Fibroblast of lung (primary cell): Measurements from ENCODE around the gene MAT2B. TPM values are rescaled to one million over a fixed set of nuclear protein-coding genes. Genes with fewer than 3 reads are reported as not detected.

Experiments used
- DNase-seq, 2 donors: peaks; one replicate each; pipeline versions ENCODE4 v3.0.0 to v3.0.0-alpha.2; 2010; ENCODE audit warnings: low read depth in 2 of 2
- H2AFZ ChIP-seq: 2 replicates; pipeline ENCODE4 v1.5.1; 2012; ENCODE audit warnings: low read length, control low read depth, inconsistent platforms
- H3K27ac ChIP-seq: 2 replicates; pipeline ENCODE4 v1.5.1; 2011; ENCODE audit warnings: low read length, control low read depth; ENCODE audit not compliant: insufficient read depth
- H3K27me3 ChIP-seq: 2 replicates; pipeline ENCODE4 v1.5.1; 2011; ENCODE audit warnings: mild to moderate bottlenecking, low read length; ENCODE audit not compliant: control insufficient read depth, insufficient read depth
- H3K36me3 ChIP-seq: 2 replicates; pipeline ENCODE4 v1.5.1; 2011; ENCODE audit warnings: low read length; ENCODE audit not compliant: control insufficient read depth, insufficient read depth
- H3K4me1 ChIP-seq: 2 replicates; pipeline ENCODE4 v1.5.1; 2011; ENCODE audit warnings: low read length; ENCODE audit not compliant: control insufficient read depth, insufficient read depth; ENCODE audit errors: extremely low read depth
- H3K4me2 ChIP-seq: 2 replicates; pipeline ENCODE4 v1.5.1; 2011; ENCODE audit warnings: low read length, control low read depth; ENCODE audit not compliant: insufficient read depth; ENCODE audit errors: extremely low read depth
- H3K4me3 ChIP-seq, 4 experiments: fragments of 200-600 bp in 1 of 4; sonication (generic) in 1 of 4; replicated peaks in 1 of 4; 2 replicates each; pipeline ENCODE4 v1.5.1; 2011 to 2016; ENCODE audit warnings: low read length in 4 of 4, low read depth in 3 of 4, mild to moderate bottlenecking in 3 of 4, control low read depth in 2 of 4, inconsistent platforms in 1 of 4, mixed read lengths in 1 of 4; ENCODE audit not compliant: insufficient read depth in 1 of 4; ENCODE audit errors: control extremely low read depth in 1 of 4
- H3K79me2 ChIP-seq: 2 replicates; pipeline ENCODE4 v1.5.1; 2012; ENCODE audit warnings: mild to moderate bottlenecking, low read length, inconsistent platforms; ENCODE audit not compliant: control insufficient read depth, insufficient read depth
- H3K9ac ChIP-seq: 2 replicates; pipeline ENCODE4 v1.5.1; 2011; ENCODE audit warnings: mild to moderate bottlenecking, low read length, control low read depth; ENCODE audit not compliant: insufficient read depth
- H3K9me3 ChIP-seq: 2 replicates; pipeline ENCODE4 v1.5.1; 2012; ENCODE audit warnings: low read depth, low read length; ENCODE audit not compliant: control insufficient read depth, insufficient read depth
- H4K20me1 ChIP-seq: 2 replicates; pipeline ENCODE4 v1.5.1; 2011; ENCODE audit warnings: low read length; ENCODE audit not compliant: control insufficient read depth, insufficient read depth; ENCODE audit errors: extremely low read depth
- EZH2 ChIP-seq: IDR thresholded peaks from 2 replicates; pipeline ENCODE4 v1.5.1; 2012; ENCODE audit warnings: low read length, control low read depth, mild to moderate bottlenecking; ENCODE audit errors: missing control alignments
- polyA plus RNA-seq, 2 donors: library from polyadenylated mRNA; depleted of rRNA in 1 of 2; stranded (reverse) in 1 of 2; unstranded in 1 of 2; fragments of >200 nt; gene quantifications; 2 replicates each; pipeline ENCODE4 v1.2.1, GENCODE V29; 2011 to 2012; ENCODE audit warnings: missing spikeins in 1 of 2
- total RNA-seq: library from RNA; depleted of rRNA; stranded (reverse); fragments of >200 nt; gene quantifications from 2 replicates; pipeline ENCODE4 v1.2.1, GENCODE V29; 2014
- TF ChIP-seq, protein P1 (sequence below), 2 donors: IDR thresholded peaks in 1 of 2; conservative IDR thresholded peaks in 1 of 2; 1 replicate in 1 of 2; 2 replicates in 1 of 2; pipeline ENCODE4 v1.5.1; 2011 to 2012; ENCODE audit warnings: low read length in 2 of 2, control low read depth in 1 of 2, inconsistent platforms in 1 of 2, low read depth in 1 of 2, mild to moderate bottlenecking in 1 of 2

Gene MAT2B
- total and polyA plus RNA-seq, 2 donors (not counting 1 experiment from before 2014, with no cell fraction given): 93.6 to 136 TPM

DNA sequence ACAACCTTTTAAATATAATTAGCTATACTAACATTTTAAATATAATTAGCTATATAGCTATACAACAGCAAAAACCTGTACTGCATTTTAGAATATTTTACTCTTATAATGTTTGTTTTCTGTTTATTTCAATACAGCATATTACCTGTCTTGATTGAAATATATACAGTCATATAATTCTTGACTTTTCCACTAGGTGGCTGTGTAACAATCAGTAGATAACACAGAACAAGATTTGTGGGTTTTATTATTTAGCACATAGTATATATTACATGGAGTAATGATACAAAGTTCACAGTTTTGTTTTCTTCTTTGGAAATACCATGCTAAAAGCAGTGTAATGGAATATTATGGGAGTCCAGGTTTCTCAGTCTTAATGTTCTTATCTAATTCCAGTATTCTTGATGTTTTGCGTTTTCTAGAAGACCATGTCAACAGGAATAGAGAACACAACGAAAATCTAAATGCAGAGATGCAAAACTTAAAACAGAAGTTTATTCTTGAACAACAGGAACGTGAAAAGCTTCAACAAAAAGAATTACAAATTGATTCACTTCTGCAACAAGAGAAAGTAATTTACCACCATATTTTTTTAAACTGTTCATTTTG, 31.7 kb upstream of the MAT2B start:
- no peaks in the 10 kb centered on the region for H3K27me3 ChIP-seq
- H3K27ac ChIP-seq: no peak overlapping the region
- peak; percentile 20 to 60 for DNase-seq
- H3K79me2 ChIP-seq: no peaks in the 10 kb centered on the region
- H3K9ac ChIP-seq: no peak overlapping the region
- H3K9me3 ChIP-seq: no peaks in the 10 kb centered on the region
- no peak overlapping the region for H3K4me2 ChIP-seq
- no peak overlapping the region for H3K4me3 ChIP-seq
- H3K36me3 ChIP-seq: no peaks in the 10 kb centered on the region
- H2AFZ ChIP-seq: no peak overlapping the region
- H4K20me1 ChIP-seq: no peaks in the 10 kb centered on the region
- no peaks in the 10 kb centered on the region for H3K4me1 ChIP-seq
- TF ChIP-seq, protein P1, sequence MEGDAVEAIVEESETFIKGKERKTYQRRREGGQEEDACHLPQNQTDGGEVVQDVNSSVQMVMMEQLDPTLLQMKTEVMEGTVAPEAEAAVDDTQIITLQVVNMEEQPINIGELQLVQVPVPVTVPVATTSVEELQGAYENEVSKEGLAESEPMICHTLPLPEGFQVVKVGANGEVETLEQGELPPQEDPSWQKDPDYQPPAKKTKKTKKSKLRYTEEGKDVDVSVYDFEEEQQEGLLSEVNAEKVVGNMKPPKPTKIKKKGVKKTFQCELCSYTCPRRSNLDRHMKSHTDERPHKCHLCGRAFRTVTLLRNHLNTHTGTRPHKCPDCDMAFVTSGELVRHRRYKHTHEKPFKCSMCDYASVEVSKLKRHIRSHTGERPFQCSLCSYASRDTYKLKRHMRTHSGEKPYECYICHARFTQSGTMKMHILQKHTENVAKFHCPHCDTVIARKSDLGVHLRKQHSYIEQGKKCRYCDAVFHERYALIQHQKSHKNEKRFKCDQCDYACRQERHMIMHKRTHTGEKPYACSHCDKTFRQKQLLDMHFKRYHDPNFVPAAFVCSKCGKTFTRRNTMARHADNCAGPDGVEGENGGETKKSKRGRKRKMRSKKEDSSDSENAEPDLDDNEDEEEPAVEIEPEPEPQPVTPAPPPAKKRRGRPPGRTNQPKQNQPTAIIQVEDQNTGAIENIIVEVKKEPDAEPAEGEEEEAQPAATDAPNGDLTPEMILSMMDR (conservative IDR thresholded peaks at IDR 0.05 in 1 of 2, IDR thresholded peaks at IDR 0.05 in 1 of 2; ENCODE audit: low read depth in 1 of 2, low read length in 2 of 2): peak in 1 of 2 donors; percentile 40
- TF ChIP-seq EZH2: no peak

DNA sequence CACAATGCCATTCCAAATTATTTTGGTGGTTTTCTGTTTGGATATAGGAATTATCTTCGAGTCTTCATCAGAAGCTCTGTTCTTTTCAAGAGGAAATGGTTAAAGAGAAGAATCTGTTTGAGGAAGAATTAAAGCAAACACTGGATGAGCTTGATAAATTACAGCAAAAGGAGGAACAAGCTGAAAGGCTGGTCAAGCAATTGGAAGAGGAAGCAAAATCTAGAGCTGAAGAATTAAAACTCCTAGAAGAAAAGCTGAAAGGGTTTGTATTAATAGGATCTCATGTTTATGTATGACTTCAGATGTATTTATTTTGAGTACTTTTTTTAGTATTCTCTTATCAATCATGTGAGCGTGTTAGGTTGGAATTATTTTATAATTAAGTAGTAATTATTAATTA, 30.0 kb upstream of the MAT2B start:
- Histone ChIP-seq H3K27me3 (no peaks in the 10 kb centered on the region), H4K20me1 (no peaks in the 10 kb centered on the region), H3K9ac (no peak overlapping the region), H3K4me1 (no peaks in the 10 kb centered on the region), H3K79me2 (no peaks in the 10 kb centered on the region), H3K4me2 (no peak overlapping the region), H3K27ac (no peak overlapping the region), H3K36me3 (no peaks in the 10 kb centered on the region), H2AFZ (no peak overlapping the region), H3K9me3 (no peaks in the 10 kb centered on the region), H3K4me3 (no peak overlapping the region)
- DNase-seq: no peak
- TF ChIP-seq, protein P1 (conservative IDR thresholded peaks at IDR 0.05 in 1 of 2, IDR thresholded peaks at IDR 0.05 in 1 of 2; ENCODE audit: low read depth in 1 of 2, low read length in 2 of 2): no peak
- no peak for TF ChIP-seq EZH2

DNA sequence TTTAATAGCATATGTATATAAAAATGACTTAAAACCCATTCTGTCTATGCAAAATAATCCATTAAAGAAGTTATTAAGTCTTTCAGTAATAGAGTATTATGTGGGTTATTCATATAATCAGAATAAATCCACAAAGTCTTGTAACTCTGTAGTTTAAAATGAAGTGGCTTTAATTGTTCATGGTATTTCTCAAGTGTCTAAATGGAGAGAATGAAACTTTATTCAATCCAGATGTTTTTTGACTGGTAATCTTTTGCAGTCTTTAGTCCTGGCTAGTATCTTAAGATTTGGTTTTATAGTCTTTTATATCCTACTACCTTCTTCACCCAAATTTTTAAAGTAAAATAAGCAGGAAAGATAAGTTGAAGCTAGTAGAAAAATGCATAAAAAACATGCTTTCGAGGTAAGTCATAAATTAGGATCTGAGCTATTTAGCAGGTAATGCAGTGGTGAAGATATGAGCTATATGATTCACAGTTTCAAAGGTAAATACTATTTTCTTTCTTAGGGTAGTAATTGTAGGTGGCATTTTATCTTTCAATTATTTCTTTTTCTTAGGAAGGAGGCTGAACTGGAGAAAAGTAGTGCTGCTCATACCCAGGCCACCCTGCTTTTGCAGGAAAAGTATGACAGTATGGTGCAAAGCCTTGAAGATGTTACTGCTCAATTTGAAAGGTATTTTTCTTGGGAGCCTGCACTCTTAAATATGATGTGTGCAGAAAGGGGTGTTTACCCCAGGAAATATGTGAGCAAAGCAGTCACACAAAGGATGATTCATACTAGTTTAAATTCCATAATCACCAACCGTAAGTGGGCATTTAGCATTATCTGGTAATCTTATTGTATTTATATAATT, 27.1 kb upstream of the MAT2B start:
- Histone ChIP-seq H3K4me1 (no peaks in the 10 kb centered on the region), H3K9me3 (no peaks in the 10 kb centered on the region), H3K4me2 (no peak overlapping the region), H3K36me3 (no peaks in the 10 kb centered on the region), H3K79me2 (no peaks in the 10 kb centered on the region), H3K27ac (no peak overlapping the region), H3K9ac (no peak overlapping the region), H2AFZ (no peak overlapping the region), H3K4me3 (no peak overlapping the region), H3K27me3 (no peaks in the 10 kb centered on the region), H4K20me1 (no peaks in the 10 kb centered on the region)
- TF ChIP-seq EZH2: no peak
- TF ChIP-seq, protein P1 (conservative IDR thresholded peaks at IDR 0.05 in 1 of 2, IDR thresholded peaks at IDR 0.05 in 1 of 2; ENCODE audit: low read depth in 1 of 2, low read length in 2 of 2): no peak
- peak; percentile 7 to 44 for DNase-seq
